ENCODE data around the gene CASTOR2. TPM values are rescaled to one million over a fixed set of nuclear protein-coding genes. Genes with fewer than 3 reads are reported as not detected.

The CASTOR2 gene
- total RNA-seq, 4 donors from 2014 or later = 4.5 to 12.5 (median 7.4) TPM

GRCh38 chr7:75028299-75028698 is 63.8 kb downstream of the CASTOR2 start:
- in situ Hi-C loops (cut with MboI; ENCODE audit: low pct_ligation_motif_present in 1 of 4, low pct_unique_long_range_greater_than_20kb in 1 of 4, low sequenced_read_pairs in 3 of 4) (loop anchor here in 1 of 4 donors (25.0 kb wide), 1 partner anchor 616 kb away; no protein-coding TSS in a partner anchor), intact Hi-C loops (cut with DNase I; ENCODE audit: low total_unique reads) (no loop called here)
- DNase-seq = no peak
- TF ChIP-seq POLR2AphosphoS5 (IDR thresholded peaks at IDR 0.05) (no peak), POLR2A (IDR thresholded peaks at IDR 0.05) (no peak), EP300 (IDR thresholded peaks at IDR 0.05; ENCODE audit: low read depth) (no peak), CTCF (IDR thresholded peaks at IDR 0.05) (no peak)
- Histone ChIP-seq H3K4me3 (no peak overlapping the region), H3K27me3 (no peaks in the 10 kb centered on the region), H3K27ac (no peak overlapping the region), H3K9me3 (peaks cover 0 to 4% of the 10 kb centered on the region in 2 donors), H3K36me3 (no peaks in the 10 kb centered on the region), H3K4me1 (no peaks in the 10 kb centered on the region)
- WGBS, 2 donors (ENCODE audit: low coverage in 1 of 2) = 80 to 85% methylated on average over 1 to 9 of the region's 9 CpGs

GRCh38 chr7:75033064-75033463 is 68.6 kb downstream of the CASTOR2 start:
- no peak for TF ChIP-seq EP300 (IDR thresholded peaks at IDR 0.05; ENCODE audit: low read depth)
- TF ChIP-seq POLR2AphosphoS5 (IDR thresholded peaks at IDR 0.05) = no peak
- no peak for TF ChIP-seq CTCF (IDR thresholded peaks at IDR 0.05)
- TF ChIP-seq POLR2A (IDR thresholded peaks at IDR 0.05) = no peak
- no peak overlapping the region for H3K27ac ChIP-seq
- WGBS, 2 donors (ENCODE audit: low coverage in 1 of 2) = 79 to 85% methylated on average over 6 to 8 of the region's 8 CpGs
- no peaks in the 10 kb centered on the region for H3K36me3 ChIP-seq
- no peaks in the 10 kb centered on the region for H3K4me1 ChIP-seq
- in situ Hi-C loops (cut with MboI; ENCODE audit: low pct_ligation_motif_present in 1 of 4, low pct_unique_long_range_greater_than_20kb in 1 of 4, low sequenced_read_pairs in 3 of 4) = loop anchor here in 1 of 4 donors (25.0 kb wide), 1 partner anchor 621 kb away; no protein-coding TSS in a partner anchor
- no peak overlapping the region for H3K4me3 ChIP-seq
- no peak for DNase-seq
- intact Hi-C loops (cut with DNase I; ENCODE audit: low total_unique reads) = no loop called here
- H3K9me3 ChIP-seq = peaks cover 0 to 4% of the 10 kb centered on the region in 2 donors
- H3K27me3 ChIP-seq = no peaks in the 10 kb centered on the region

GRCh38 chr7:75033826-75034225 is 69.3 kb downstream of the CASTOR2 start:
- no peak for DNase-seq
- Histone ChIP-seq H3K4me1 (no peaks in the 10 kb centered on the region), H3K4me3 (no peak overlapping the region), H3K9me3 (peaks cover 0 to 4% of the 10 kb centered on the region in 2 donors), H3K27ac (no peak overlapping the region), H3K36me3 (no peaks in the 10 kb centered on the region), H3K27me3 (no peaks in the 10 kb centered on the region)
- TF ChIP-seq CTCF (IDR thresholded peaks at IDR 0.05) = no peak
- no peak for TF ChIP-seq POLR2A (IDR thresholded peaks at IDR 0.05)
- TF ChIP-seq POLR2AphosphoS5 (IDR thresholded peaks at IDR 0.05) = no peak
- TF ChIP-seq EP300 (IDR thresholded peaks at IDR 0.05; ENCODE audit: low read depth) = no peak
- 92 to 94% methylated on average over 5 to 8 of the region's 8 CpGs for WGBS, 2 donors (ENCODE audit: low coverage in 1 of 2)
- in situ Hi-C loops (cut with MboI; ENCODE audit: low pct_ligation_motif_present in 1 of 4, low pct_unique_long_range_greater_than_20kb in 1 of 4, low sequenced_read_pairs in 3 of 4) = loop anchor here in 1 of 4 donors (25.0 kb wide), 1 partner anchor 622 kb away; no protein-coding TSS in a partner anchor
- intact Hi-C loops (cut with DNase I; ENCODE audit: low total_unique reads) = no loop called here

- DNase-seq = no peak
- Histone ChIP-seq H3K4me3 (no peak overlapping the region), H3K27me3 (no peaks in the 10 kb centered on the region), H3K27ac (no peak overlapping the region), H3K9me3 (no peaks in the 10 kb centered on the region), H3K4me1 (no peaks in the 10 kb centered on the region), H3K36me3 (peaks cover 0 to 8% (median 0%) of the 10 kb centered on the region in 4 donors)
- in situ Hi-C loops (cut with MboI; ENCODE audit: low pct_ligation_motif_present in 1 of 4, low pct_unique_long_range_greater_than_20kb in 1 of 4, low sequenced_read_pairs in 3 of 4) (loop anchor here in 1 of 4 donors (25.0 kb wide), 1 partner anchor 626 kb away; no protein-coding TSS in a partner anchor), intact Hi-C loops (cut with DNase I; ENCODE audit: low total_unique reads) (no loop called here)
- WGBS, 2 donors (ENCODE audit: low coverage in 1 of 2) = 89 to 100% methylated on average over 1 to 7 of the region's 8 CpGs
- no peak for TF ChIP-seq POLR2A (IDR thresholded peaks at IDR 0.05)
- TF ChIP-seq EP300 (IDR thresholded peaks at IDR 0.05; ENCODE audit: low read depth) = no peak
- no peak for TF ChIP-seq POLR2AphosphoS5 (IDR thresholded peaks at IDR 0.05)
- TF ChIP-seq CTCF (IDR thresholded peaks at IDR 0.05) = no peak
These were observed 74.0 kb downstream of the CASTOR2 start for GRCh38 chr7:75038508-75038907.

Measured in transverse colon (tissue), 4 donors.